ENCODE data around the gene CHD9NB. TPM values are rescaled to one million over a fixed set of nuclear protein-coding genes. Genes with fewer than 3 reads are reported as not detected.
A peak's percentile ranks its signal among the peaks of the same experiment; 100 is the strongest.

Gene CHD9NB
- total RNA-seq, 2 experiments from 2014 or later: 0.15 to 0.27 TPM

DNA sequence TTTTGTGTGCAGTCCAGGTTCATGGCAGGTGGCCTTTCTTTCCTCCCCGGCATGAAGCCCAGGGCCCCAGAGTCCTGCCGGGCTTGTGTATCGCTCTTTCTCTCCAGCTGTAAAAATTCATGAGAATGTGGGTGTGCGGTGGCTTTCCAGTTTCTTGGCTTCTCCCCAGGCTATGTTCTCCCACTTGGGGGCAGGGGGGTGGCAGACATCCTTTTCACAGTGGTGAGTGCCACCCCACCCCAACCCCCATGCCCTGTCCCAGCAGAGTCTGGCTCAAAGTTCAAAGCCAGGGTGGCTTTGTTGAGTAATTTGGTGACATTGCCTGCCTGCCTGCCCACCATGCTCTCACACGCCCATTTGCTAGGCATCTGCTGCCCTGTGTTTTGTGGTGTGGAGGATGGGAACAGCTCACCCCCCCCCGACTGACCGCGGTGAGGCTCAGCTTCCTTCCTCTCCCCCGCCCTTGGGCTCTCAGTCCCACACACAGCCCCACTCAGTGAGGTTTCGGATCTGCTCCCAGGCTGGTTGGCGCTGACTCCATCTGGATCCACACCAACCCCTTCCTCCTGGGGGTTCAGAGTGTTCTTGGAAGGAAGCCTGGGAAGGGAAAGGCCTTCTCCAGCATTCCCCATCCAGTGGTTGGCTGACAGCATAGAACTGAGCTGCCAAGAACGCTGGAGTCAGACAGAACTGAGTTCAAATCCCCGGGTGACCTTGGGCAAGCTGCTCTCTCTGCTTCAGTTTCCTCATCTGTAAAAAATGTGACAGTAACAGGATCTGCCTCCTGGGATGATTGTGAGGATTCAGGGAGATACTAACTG, 38.1 kb upstream of the CHD9NB start:
- Mint-ChIP-seq H3K27ac (peak overlapping the region; percentile 62), H3K36me3 (ENCODE audit: low read depth) (peaks cover 1% of the 10 kb centered on the region), H3K9me3 (no peaks in the 10 kb centered on the region), H3K27me3 (no peaks in the 10 kb centered on the region), H3K4me3 (no peak overlapping the region), H3K4me1 (peaks cover 40% of the 10 kb centered on the region)
- CTCF ChIA-PET: interaction anchor here (1.1 kb wide), 1 partner anchor 9 kb away, joined by 3 read pairs; no protein-coding TSS in a partner anchor
- POLR2A ChIA-PET: no interaction called here
- DNase-seq: no peak

DNA sequence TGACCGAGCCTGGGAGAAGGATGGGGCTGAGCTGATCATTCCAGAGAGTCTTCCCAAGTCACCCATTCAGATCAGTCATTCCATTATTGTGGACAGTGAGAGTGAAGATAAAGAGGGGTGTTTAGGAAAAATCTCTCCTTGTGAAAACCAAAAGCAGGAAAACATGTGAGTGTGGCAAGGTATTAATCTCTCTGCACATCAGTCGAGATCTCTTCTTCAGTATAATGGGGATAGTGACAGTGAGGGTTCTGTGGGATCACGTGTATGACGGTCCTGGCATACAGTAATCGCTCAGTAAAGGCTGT, 37.5 kb upstream of the CHD9NB start:
- CTCF ChIA-PET: interaction anchor here (1.1 kb wide), 1 partner anchor 9 kb away, joined by 3 read pairs; no protein-coding TSS in a partner anchor
- no peak for DNase-seq
- no peak overlapping the region for H3K27ac Mint-ChIP-seq
- no peaks in the 10 kb centered on the region for H3K9me3 Mint-ChIP-seq
- no peaks in the 10 kb centered on the region for H3K27me3 Mint-ChIP-seq
- peaks cover 40% of the 10 kb centered on the region for H3K4me1 Mint-ChIP-seq
- H3K36me3 Mint-ChIP-seq (ENCODE audit: low read depth): peaks cover 1% of the 10 kb centered on the region
- H3K4me3 Mint-ChIP-seq: no peak overlapping the region
- POLR2A ChIA-PET: no interaction called here

GRCh38 chr16:53089434-53090285, 37.0 kb upstream of the CHD9NB start:
- Mint-ChIP-seq H3K27ac (no peak overlapping the region), H3K9me3 (no peaks in the 10 kb centered on the region), H3K4me1 (peaks cover 36% of the 10 kb centered on the region), H3K27me3 (no peaks in the 10 kb centered on the region), H3K36me3 (ENCODE audit: low read depth) (peaks cover 1% of the 10 kb centered on the region), H3K4me3 (no peak overlapping the region)
- POLR2A ChIA-PET: no interaction called here
- CTCF ChIA-PET: interaction anchor here (0.6 to 1.1 kb wide), 2 partner anchors 10 to 221 kb away, joined by 3 read pairs; no protein-coding TSS in a partner anchor
- no peak for DNase-seq

DNA sequence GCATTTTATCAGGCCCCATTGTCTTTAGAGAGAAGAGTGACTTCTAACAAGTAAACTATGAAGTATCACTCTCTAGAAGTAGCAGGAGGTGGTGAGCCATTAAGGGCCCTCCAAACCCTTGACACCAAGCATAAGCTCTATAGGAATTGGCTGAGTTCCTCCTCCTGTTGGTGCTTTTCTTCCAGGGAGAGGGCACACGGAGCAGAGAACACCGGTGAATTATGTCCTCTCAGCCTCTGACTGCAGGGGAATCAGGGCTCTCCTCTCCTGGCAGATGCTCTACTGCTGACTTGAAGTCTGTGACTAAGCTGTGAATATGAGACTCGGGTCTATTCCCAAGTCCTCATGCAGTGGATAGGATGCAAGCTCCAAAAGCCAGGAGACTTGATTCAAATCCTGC, 34.4 kb upstream of the CHD9NB start:
- Mint-ChIP-seq H3K27me3 (no peaks in the 10 kb centered on the region), H3K4me3 (no peak overlapping the region), H3K27ac (no peak overlapping the region), H3K9me3 (no peaks in the 10 kb centered on the region), H3K4me1 (peaks cover 19% of the 10 kb centered on the region), H3K36me3 (ENCODE audit: low read depth) (peaks cover 1% of the 10 kb centered on the region)
- ChIA-PET POLR2A (no interaction called here), CTCF (interaction anchor here (0.6 to 1.2 kb wide), 2 partner anchors 12 to 70 kb away, joined by 3 to 4 read pairs; no protein-coding TSS in a partner anchor)
- no peak for DNase-seq

DNA sequence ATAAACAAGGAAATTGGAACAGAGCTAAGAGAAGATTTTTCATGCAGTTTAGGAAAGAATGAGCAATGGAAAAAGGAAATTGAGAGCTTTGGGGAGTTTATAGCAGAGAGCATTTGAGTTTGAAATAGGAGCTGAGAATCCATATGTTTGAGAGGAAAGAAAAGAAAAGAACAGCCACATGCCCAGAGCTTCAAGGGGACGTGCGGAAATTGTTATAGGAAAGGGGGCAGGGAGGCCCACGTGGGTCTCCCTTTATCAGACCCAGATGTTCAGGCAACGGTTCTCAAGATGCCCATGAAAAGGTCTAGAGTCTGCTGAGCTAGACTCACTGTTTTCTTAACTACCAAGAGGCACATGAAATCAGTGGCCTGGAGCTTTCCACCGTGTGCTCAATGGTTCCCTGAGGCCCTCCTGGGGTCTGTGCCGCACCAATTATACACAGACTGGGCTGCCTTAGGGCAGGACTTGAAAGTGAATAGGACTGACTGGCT, 33.3 kb upstream of the CHD9NB start:
- no peaks in the 10 kb centered on the region for H3K36me3 Mint-ChIP-seq (ENCODE audit: low read depth)
- H3K4me3 Mint-ChIP-seq: no peak overlapping the region
- no peak overlapping the region for H3K27ac Mint-ChIP-seq
- DNase-seq: no peak
- peaks cover 11% of the 10 kb centered on the region for H3K4me1 Mint-ChIP-seq
- H3K9me3 Mint-ChIP-seq: no peaks in the 10 kb centered on the region
- CTCF ChIA-PET: interaction anchor here (0.6 to 1.2 kb wide), 3 partner anchors 10 to 211 kb away, joined by 3 to 5 read pairs (median 5); no protein-coding TSS in a partner anchor
- H3K27me3 Mint-ChIP-seq: no peaks in the 10 kb centered on the region
- POLR2A ChIA-PET: no interaction called here

GRCh38 chr16:53085369-53085843, 32.7 kb upstream of the CHD9NB start:
- Mint-ChIP-seq H3K4me1 (peaks cover 5% of the 10 kb centered on the region), H3K36me3 (ENCODE audit: low read depth) (no peaks in the 10 kb centered on the region), H3K9me3 (no peaks in the 10 kb centered on the region), H3K27me3 (no peaks in the 10 kb centered on the region), H3K27ac (no peak overlapping the region), H3K4me3 (no peak overlapping the region)
- DNase-seq: no peak
- POLR2A ChIA-PET: no interaction called here
- CTCF ChIA-PET: interaction anchor here (0.6 to 1.2 kb wide), 3 partner anchors 10 to 211 kb away, joined by 3 to 5 read pairs (median 5); no protein-coding TSS in a partner anchor

GRCh38 chr16:53084746-53085334, 32.1 kb upstream of the CHD9NB start:
- no peaks in the 10 kb centered on the region for H3K4me1 Mint-ChIP-seq
- DNase-seq: no peak
- no peaks in the 10 kb centered on the region for H3K9me3 Mint-ChIP-seq
- H3K36me3 Mint-ChIP-seq (ENCODE audit: low read depth): no peaks in the 10 kb centered on the region
- CTCF ChIA-PET: no interaction called here
- POLR2A ChIA-PET: no interaction called here
- H3K27me3 Mint-ChIP-seq: no peaks in the 10 kb centered on the region
- H3K4me3 Mint-ChIP-seq: no peak overlapping the region
- H3K27ac Mint-ChIP-seq: no peak overlapping the region

GRCh38 chr16:53084141-53084541, 31.4 kb upstream of the CHD9NB start:
- ChIA-PET POLR2A (no interaction called here), CTCF (interaction anchor here (0.5 kb wide), 1 partner anchor 123 kb away, joined by 3 read pairs; no protein-coding TSS in a partner anchor)
- H3K4me3 Mint-ChIP-seq: no peak overlapping the region

GRCh38 chr16:53083119-53083518, 30.4 kb upstream of the CHD9NB start:
- Mint-ChIP-seq H3K4me1 (no peaks in the 10 kb centered on the region), H3K27ac (no peak overlapping the region), H3K27me3 (no peaks in the 10 kb centered on the region), H3K4me3 (no peak overlapping the region), H3K9me3 (no peaks in the 10 kb centered on the region), H3K36me3 (ENCODE audit: low read depth) (no peaks in the 10 kb centered on the region)
- ChIA-PET CTCF (no interaction called here), POLR2A (no interaction called here)
- DNase-seq: no peak

More at GRCh38 chr16:53084141-53084541, 31.4 kb upstream of the CHD9NB start:
- no peak for DNase-seq
- Mint-ChIP-seq H3K9me3 (no peaks in the 10 kb centered on the region), H3K27me3 (no peaks in the 10 kb centered on the region), H3K36me3 (ENCODE audit: low read depth) (no peaks in the 10 kb centered on the region), H3K27ac (no peak overlapping the region), H3K4me1 (no peaks in the 10 kb centered on the region)

DNA sequence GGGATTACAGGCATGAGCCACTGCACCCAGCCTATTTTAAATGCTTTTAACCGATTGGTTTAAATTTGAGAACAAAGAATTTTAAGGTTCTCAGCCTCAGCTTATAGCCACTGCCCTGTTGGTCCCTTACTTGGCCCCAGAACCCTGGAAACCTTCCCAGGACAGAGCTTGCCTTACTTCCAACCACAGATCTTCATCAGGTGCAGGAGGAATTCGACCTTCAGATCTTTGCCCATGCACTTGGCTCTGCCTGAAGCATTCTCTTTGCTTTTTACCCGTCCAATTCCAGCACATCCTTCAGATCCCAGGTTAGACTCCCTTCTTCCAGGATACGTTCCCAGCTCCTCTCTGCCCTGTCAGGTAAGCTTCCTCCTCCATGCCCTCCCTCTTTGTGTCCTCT, 29.8 kb upstream of the CHD9NB start:
- no peak overlapping the region for H3K4me3 Mint-ChIP-seq
- no peaks in the 10 kb centered on the region for H3K9me3 Mint-ChIP-seq
- peaks cover 1% of the 10 kb centered on the region for H3K36me3 Mint-ChIP-seq (ENCODE audit: low read depth)
- H3K27ac Mint-ChIP-seq: no peak overlapping the region
- CTCF ChIA-PET: no interaction called here
- H3K4me1 Mint-ChIP-seq: no peaks in the 10 kb centered on the region
- DNase-seq: no peak
- POLR2A ChIA-PET: no interaction called here
- H3K27me3 Mint-ChIP-seq: no peaks in the 10 kb centered on the region

DNA sequence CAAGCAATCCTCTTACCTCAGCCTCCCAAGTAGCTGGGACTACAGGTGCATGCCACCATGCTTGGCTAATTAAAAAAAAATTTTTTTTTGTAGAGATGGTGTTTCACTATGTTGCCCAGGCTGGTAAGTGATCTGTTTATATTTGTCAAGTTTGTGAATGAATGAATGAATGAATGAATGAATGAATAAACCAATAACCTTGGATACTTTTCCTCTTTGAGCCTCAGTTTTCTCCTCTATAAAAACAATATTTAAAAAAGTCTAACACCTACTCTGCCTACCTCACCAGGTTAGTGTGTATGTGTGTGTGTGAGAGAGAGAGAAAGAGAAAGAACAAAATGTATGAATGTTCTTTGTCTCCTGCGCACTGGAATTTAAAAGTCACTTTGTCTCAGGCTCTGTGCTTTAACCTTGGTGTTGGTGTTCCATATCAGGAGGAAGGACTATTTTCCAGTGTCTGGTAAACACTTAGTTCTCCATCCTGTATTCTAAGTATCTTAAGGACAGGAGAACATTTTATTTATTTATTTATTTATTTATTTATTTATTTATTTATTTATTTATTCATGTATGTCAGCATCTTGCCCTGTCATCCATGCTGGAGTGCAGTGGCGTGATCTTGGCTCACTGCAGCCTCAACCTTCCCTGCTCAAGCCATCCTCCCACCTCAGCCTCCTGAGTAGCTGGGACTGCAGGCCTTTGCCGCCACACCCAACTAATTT, 29.1 kb upstream of the CHD9NB start:
- Mint-ChIP-seq H3K36me3 (ENCODE audit: low read depth) (peaks cover 1% of the 10 kb centered on the region), H3K27ac (no peak overlapping the region), H3K4me3 (no peak overlapping the region), H3K27me3 (no peaks in the 10 kb centered on the region), H3K4me1 (no peaks in the 10 kb centered on the region), H3K9me3 (no peaks in the 10 kb centered on the region)
- ChIA-PET POLR2A (no interaction called here), CTCF (no interaction called here)
- DNase-seq: no peak

GRCh38 chr16:53081032-53081424, 28.3 kb upstream of the CHD9NB start:
- H3K9me3 Mint-ChIP-seq: no peaks in the 10 kb centered on the region
- DNase-seq: no peak
- POLR2A ChIA-PET: no interaction called here
- CTCF ChIA-PET: interaction anchor here (1.2 kb wide), 1 partner anchor 26 kb away, joined by 3 read pairs; the partner anchor contains the start of gene CHD9
- H3K4me3 Mint-ChIP-seq: no peak overlapping the region
- H3K27ac Mint-ChIP-seq: no peak overlapping the region
- H3K27me3 Mint-ChIP-seq: no peaks in the 10 kb centered on the region
- H3K36me3 Mint-ChIP-seq (ENCODE audit: low read depth): peaks cover 1% of the 10 kb centered on the region
- H3K4me1 Mint-ChIP-seq: no peaks in the 10 kb centered on the region

Measured in activated CD4-positive, alpha-beta T cell treated with anti-CD3 and anti-CD28 coated beads, Interleukin-2, amount 10 ng/mL, durations not matched to agents 7 days and 5 days (primary cell).